ENCODE data around the gene SCP2. TPM values are rescaled to one million over a fixed set of nuclear protein-coding genes. Genes with fewer than 3 reads are reported as not detected.

The SCP2 gene
- total RNA-seq, 1 donor from 2014 or later = 130 TPM

- peaks cover 11% of the 10 kb centered on the region for H3K27me3 ChIP-seq (ENCODE audit: low read depth)
- no peak for DNase-seq
- H3K36me3 ChIP-seq = no peaks in the 10 kb centered on the region
- H3K27ac ChIP-seq (replicated peaks) = peak overlapping the region; percentile 94
- no peak for TF ChIP-seq CTCF (IDR thresholded peaks at IDR 0.05; ENCODE audit: borderline replicate concordance)
- H3K4me1 ChIP-seq = peaks cover 59% of the 10 kb centered on the region
- intact Hi-C loops (cut with micrococcal nuclease) = no loop called here
- H3K9me3 ChIP-seq (replicated peaks) = no peaks in the 10 kb centered on the region
- H3K4me3 ChIP-seq = peak overlapping the region; percentile 83
Observed at GRCh38 chr1:52919723-52920483, 7.2 kb upstream of the SCP2 start.

GRCh38 chr1:52920791-52921291 lies 6.2 kb upstream of the SCP2 start:
- Histone ChIP-seq H3K27me3 (ENCODE audit: low read depth) (peaks cover 11% of the 10 kb centered on the region), H3K27ac (replicated peaks) (peak overlapping the region; percentile 94), H3K9me3 (replicated peaks) (no peaks in the 10 kb centered on the region), H3K4me3 (peak overlapping the region; percentile 83), H3K4me1 (peaks cover 57% of the 10 kb centered on the region), H3K36me3 (no peaks in the 10 kb centered on the region)
- no peak for TF ChIP-seq CTCF (IDR thresholded peaks at IDR 0.05; ENCODE audit: borderline replicate concordance)
- intact Hi-C loops (cut with micrococcal nuclease) = no loop called here
- DNase-seq = peak; percentile 45

GRCh38 chr1:52925571-52926005 lies 1.5 kb upstream of the SCP2 start:
- intact Hi-C loops (cut with micrococcal nuclease) = no loop called here
- Histone ChIP-seq H3K27ac (replicated peaks) (peak overlapping the region; percentile 91), H3K27me3 (ENCODE audit: low read depth) (peaks cover 11% of the 10 kb centered on the region), H3K4me3 (peak overlapping the region; percentile 84), H3K4me1 (peaks cover 53% of the 10 kb centered on the region), H3K9me3 (replicated peaks) (no peaks in the 10 kb centered on the region), H3K36me3 (no peaks in the 10 kb centered on the region)
- no peak for TF ChIP-seq CTCF (IDR thresholded peaks at IDR 0.05; ENCODE audit: borderline replicate concordance)
- DNase-seq = no peak

GRCh38 chr1:52926864-52927211 lies 238 bp upstream of the SCP2 start:
- no peaks in the 10 kb centered on the region for H3K36me3 ChIP-seq
- intact Hi-C loops (cut with micrococcal nuclease) = no loop called here
- H3K27ac ChIP-seq (replicated peaks) = peak overlapping the region; percentile 91
- H3K27me3 ChIP-seq (ENCODE audit: low read depth) = no peaks in the 10 kb centered on the region
- H3K9me3 ChIP-seq (replicated peaks) = no peaks in the 10 kb centered on the region
- H3K4me1 ChIP-seq = peaks cover 42% of the 10 kb centered on the region
- H3K4me3 ChIP-seq = peak overlapping the region; percentile 84
- no peak for DNase-seq
- TF ChIP-seq CTCF (IDR thresholded peaks at IDR 0.05; ENCODE audit: borderline replicate concordance) = no peak

- TF ChIP-seq CTCF (IDR thresholded peaks at IDR 0.05; ENCODE audit: borderline replicate concordance) = no peak
- no peak for DNase-seq
- H3K9me3 ChIP-seq (replicated peaks) = no peaks in the 10 kb centered on the region
- no peaks in the 10 kb centered on the region for H3K36me3 ChIP-seq
- H3K27ac ChIP-seq (replicated peaks) = peak overlapping the region; percentile 91
- peaks cover 41% of the 10 kb centered on the region for H3K4me1 ChIP-seq
- intact Hi-C loops (cut with micrococcal nuclease) = no loop called here
- H3K27me3 ChIP-seq (ENCODE audit: low read depth) = no peaks in the 10 kb centered on the region
- peak overlapping the region; percentile 84 for H3K4me3 ChIP-seq
Observed at GRCh38 chr1:52928015-52928404, 934 bp downstream of the SCP2 start.
